SK-N-DZ (cell line): ENCODE measurements around the gene GGACT.
"Not testable (repeated sequence)": the region's sequence is repeated elsewhere in the genome, so short reads cannot be mapped to it uniquely, and the experiment has no call there.

ENCODE experiments used
- DNase-seq: peaks from one replicate; pipeline ENCODE4 v3.0.0-alpha.2; 2015; ENCODE audit warnings: low spot score

Gene GGACT

GRCh38 chr13:100530671-100531213 lies 57.8 kb downstream of the GGACT start:
- DNase-seq = no peak

GRCh38 chr13:100529666-100530377 lies 58.8 kb downstream of the GGACT start:
- peak; percentile 46 for DNase-seq

- no peak for DNase-seq
These were observed 59.8 kb downstream of the GGACT start for GRCh38 chr13:100528820-100529219.

- no peak for DNase-seq
These were observed 60.2 kb downstream of the GGACT start for GRCh38 chr13:100528353-100528752.

GRCh38 chr13:100527644-100528043 lies 60.9 kb downstream of the GGACT start:
- DNase-seq = no peak

GRCh38 chr13:100526318-100527000 lies 62.1 kb downstream of the GGACT start:
- no peak for DNase-seq

- DNase-seq = no peak
These were observed 62.9 kb downstream of the GGACT start for GRCh38 chr13:100525453-100526317.

- not testable (repeated sequence) for DNase-seq
These were observed 63.9 kb downstream of the GGACT start for GRCh38 chr13:100524688-100525087.

- DNase-seq = no peak
These were observed 64.6 kb downstream of the GGACT start for GRCh38 chr13:100523981-100524386.

- DNase-seq = no peak
These were observed 65.2 kb downstream of the GGACT start for GRCh38 chr13:100523411-100523810.

- no peak for DNase-seq
These were observed 65.8 kb downstream of the GGACT start for GRCh38 chr13:100522618-100523309.

- no peak for DNase-seq
These were observed 66.6 kb downstream of the GGACT start for GRCh38 chr13:100521851-100522617.

GRCh38 chr13:100520936-100521850 lies 67.4 kb downstream of the GGACT start:
- DNase-seq = peak; percentile 23

- no peak for DNase-seq
These were observed 69.0 kb downstream of the GGACT start for GRCh38 chr13:100519626-100520025.

GRCh38 chr13:100518394-100519062 lies 70.1 kb downstream of the GGACT start:
- no peak for DNase-seq

- no peak for DNase-seq
These were observed 70.9 kb downstream of the GGACT start for GRCh38 chr13:100517728-100518127.

- DNase-seq = no peak
These were observed 71.5 kb downstream of the GGACT start for GRCh38 chr13:100517135-100517534.

GRCh38 chr13:100515410-100515800 lies 73.2 kb downstream of the GGACT start:
- no peak for DNase-seq
